Activated CD4-positive, alpha-beta T cell treated with anti-CD3 and anti-CD28 coated beads for 36 hours (primary cell): Measurements from ENCODE around the gene LSAMP. TPM values are rescaled to one million over a fixed set of nuclear protein-coding genes. Genes with fewer than 3 reads are reported as not detected.

Experiments
- ATAC-seq: fragments of 200-7000 bp; cut with Tn5 transposase; one replicate; pipeline ENCODE4 v1.10.0; 2021; ENCODE audit warnings: mild to moderate bottlenecking, moderate library complexity
- CTCF ChIA-PET: fragments of 350-600 bp; sonication (Branson Sonifier 250); formaldehyde crosslinking; loops from one replicate; lab custom pipeline; 2021; ENCODE audit warnings: antibody characterized with exemption; lab: Charles Lee
- POLR2A ChIA-PET: fragments of 350-600 bp; sonication (Branson Sonifier 250); formaldehyde crosslinking; loops from one replicate; lab custom pipeline; 2021; ENCODE audit warnings: antibody characterized with exemption, inconsistent platforms; lab: Charles Lee
- DNase-seq: peaks from one replicate; pipeline ENCODE4 v3.0.0-alpha.2; 2020
- H3K27ac Mint-ChIP-seq: one replicate; pipeline ENCODE4 v1.8.0; 2021; ENCODE audit warnings: mixed read lengths
- H3K27me3 Mint-ChIP-seq: one replicate; pipeline ENCODE4 v1.8.0; 2021; ENCODE audit warnings: mixed read lengths
- H3K36me3 Mint-ChIP-seq: one replicate; pipeline ENCODE4 v1.8.0; 2021; ENCODE audit warnings: low read depth, mixed read lengths
- H3K4me1 Mint-ChIP-seq: one replicate; pipeline ENCODE4 v1.8.0; 2021; ENCODE audit warnings: mixed read lengths
- H3K4me3 Mint-ChIP-seq: one replicate; pipeline ENCODE4 v1.8.0; 2021; ENCODE audit warnings: mild to moderate bottlenecking, moderate library complexity, mixed read lengths
- H3K9me3 Mint-ChIP-seq: one replicate; pipeline ENCODE4 v1.8.0; 2021; ENCODE audit warnings: low read depth, mixed read lengths
- intact Hi-C, 2 experiments: fragments of 100-400 bp; cut with DNase I in 1 of 2; cut with micrococcal nuclease in 1 of 2; formaldehyde crosslinking; loops; one replicate each; pipeline versions ENCODE4 v1.14.2 to v1.15.1; 2022 to 2024; cut with DNase I, micrococcal nuclease
- total RNA-seq, 2 experiments: library from RNA; stranded (reverse); gene quantifications; one replicate each; pipeline ENCODE4 v1.2.3, GENCODE V29; 2021

LSAMP gene
- total RNA-seq, 2 experiments from 2014 or later: not detected

- Mint-ChIP-seq H3K27ac (no peak overlapping the region), H3K36me3 (no peaks in the 10 kb centered on the region), H3K27me3 (no peaks in the 10 kb centered on the region), H3K4me1 (no peaks in the 10 kb centered on the region), H3K4me3 (no peak overlapping the region), H3K9me3 (peaks cover 2% of the 10 kb centered on the region)
- ATAC-seq (no peak), DNase-seq (no peak)
- intact Hi-C loops: no loop called here
- ChIA-PET POLR2A (no interaction called here), CTCF (no interaction called here)
Measured at GRCh38 chr3:116280130-116280740, 165.1 kb downstream of the LSAMP start.

GRCh38 chr3:116276675-116277074 lies 168.6 kb downstream of the LSAMP start:
- no peak overlapping the region for H3K27ac Mint-ChIP-seq
- DNase-seq (no peak), ATAC-seq (no peak)
- POLR2A ChIA-PET: no interaction called here
- CTCF ChIA-PET: no interaction called here
- no peaks in the 10 kb centered on the region for H3K36me3 Mint-ChIP-seq
- H3K4me1 Mint-ChIP-seq: no peaks in the 10 kb centered on the region
- H3K4me3 Mint-ChIP-seq: no peak overlapping the region
- no peaks in the 10 kb centered on the region for H3K27me3 Mint-ChIP-seq
- H3K9me3 Mint-ChIP-seq: no peaks in the 10 kb centered on the region
- intact Hi-C loops: no loop called here

- intact Hi-C loops: no loop called here
- H3K4me3 Mint-ChIP-seq: no peak overlapping the region
- H3K9me3 Mint-ChIP-seq: no peaks in the 10 kb centered on the region
- H3K4me1 Mint-ChIP-seq: no peaks in the 10 kb centered on the region
- CTCF ChIA-PET: no interaction called here
- H3K36me3 Mint-ChIP-seq: no peaks in the 10 kb centered on the region
- DNase-seq (no peak), ATAC-seq (no peak)
- no peaks in the 10 kb centered on the region for H3K27me3 Mint-ChIP-seq
- POLR2A ChIA-PET: no interaction called here
- H3K27ac Mint-ChIP-seq: no peak overlapping the region
Measured at GRCh38 chr3:116270056-116270455, 175.2 kb downstream of the LSAMP start.

GRCh38 chr3:116267116-116267515 lies 178.2 kb downstream of the LSAMP start:
- H3K36me3 Mint-ChIP-seq: no peaks in the 10 kb centered on the region
- no peaks in the 10 kb centered on the region for H3K9me3 Mint-ChIP-seq
- no peak overlapping the region for H3K27ac Mint-ChIP-seq
- no peaks in the 10 kb centered on the region for H3K4me1 Mint-ChIP-seq
- DNase-seq (no peak), ATAC-seq (no peak)
- POLR2A ChIA-PET: no interaction called here
- CTCF ChIA-PET: no interaction called here
- intact Hi-C loops: no loop called here
- H3K4me3 Mint-ChIP-seq: no peak overlapping the region
- H3K27me3 Mint-ChIP-seq: no peaks in the 10 kb centered on the region

GRCh38 chr3:116265976-116266584 lies 179.2 kb downstream of the LSAMP start:
- no peaks in the 10 kb centered on the region for H3K4me1 Mint-ChIP-seq
- ATAC-seq (no peak), DNase-seq (no peak)
- CTCF ChIA-PET: no interaction called here
- H3K9me3 Mint-ChIP-seq: no peaks in the 10 kb centered on the region
- H3K27ac Mint-ChIP-seq: no peak overlapping the region
- intact Hi-C loops: no loop called here
- H3K4me3 Mint-ChIP-seq: no peak overlapping the region
- POLR2A ChIA-PET: no interaction called here
- H3K36me3 Mint-ChIP-seq: no peaks in the 10 kb centered on the region
- no peaks in the 10 kb centered on the region for H3K27me3 Mint-ChIP-seq

GRCh38 chr3:116265320-116265695 lies 180.0 kb downstream of the LSAMP start:
- POLR2A ChIA-PET: no interaction called here
- Mint-ChIP-seq H3K27me3 (no peaks in the 10 kb centered on the region), H3K27ac (no peak overlapping the region), H3K9me3 (no peaks in the 10 kb centered on the region), H3K36me3 (no peaks in the 10 kb centered on the region), H3K4me3 (no peak overlapping the region), H3K4me1 (no peaks in the 10 kb centered on the region)
- CTCF ChIA-PET: no interaction called here
- intact Hi-C loops: no loop called here
- ATAC-seq (no peak), DNase-seq (no peak)

- H3K36me3 Mint-ChIP-seq: no peaks in the 10 kb centered on the region
- CTCF ChIA-PET: no interaction called here
- ATAC-seq (no peak), DNase-seq (no peak)
- no peaks in the 10 kb centered on the region for H3K4me1 Mint-ChIP-seq
- H3K27ac Mint-ChIP-seq: no peak overlapping the region
- no peaks in the 10 kb centered on the region for H3K9me3 Mint-ChIP-seq
- no peaks in the 10 kb centered on the region for H3K27me3 Mint-ChIP-seq
- H3K4me3 Mint-ChIP-seq: no peak overlapping the region
- intact Hi-C loops: no loop called here
- POLR2A ChIA-PET: interaction anchor here (0.6 kb wide), 1 partner anchor 450 kb away, joined by 3 read pairs; no protein-coding TSS in a partner anchor
Measured at GRCh38 chr3:116264546-116265319, 180.6 kb downstream of the LSAMP start.

- Mint-ChIP-seq H3K27me3 (no peaks in the 10 kb centered on the region), H3K4me1 (no peaks in the 10 kb centered on the region), H3K9me3 (no peaks in the 10 kb centered on the region), H3K4me3 (no peak overlapping the region), H3K27ac (no peak overlapping the region), H3K36me3 (no peaks in the 10 kb centered on the region)
- ATAC-seq (no peak), DNase-seq (no peak)
- ChIA-PET CTCF (interaction anchor here (0.6 kb wide), 1 partner anchor 1261 kb away, joined by 4 read pairs; no protein-coding TSS in a partner anchor), POLR2A (no interaction called here)
- intact Hi-C loops: no loop called here
Measured at GRCh38 chr3:116263842-116264545, 181.3 kb downstream of the LSAMP start.

- H3K4me3 Mint-ChIP-seq: no peak overlapping the region
- H3K27me3 Mint-ChIP-seq: no peaks in the 10 kb centered on the region
- ATAC-seq (no peak), DNase-seq (no peak)
- CTCF ChIA-PET: no interaction called here
- intact Hi-C loops: no loop called here
- H3K36me3 Mint-ChIP-seq: no peaks in the 10 kb centered on the region
- H3K27ac Mint-ChIP-seq: no peak overlapping the region
- no peaks in the 10 kb centered on the region for H3K4me1 Mint-ChIP-seq
- no peaks in the 10 kb centered on the region for H3K9me3 Mint-ChIP-seq
- POLR2A ChIA-PET: no interaction called here
Measured at GRCh38 chr3:116260491-116260890, 184.8 kb downstream of the LSAMP start.

- no peak for DNase-seq
- H3K27ac Mint-ChIP-seq: no peak overlapping the region
- ATAC-seq: no peak
- intact Hi-C loops: no loop called here
- ChIA-PET POLR2A (no interaction called here), CTCF (no interaction called here)
- no peak overlapping the region for H3K4me3 Mint-ChIP-seq
- no peaks in the 10 kb centered on the region for H3K27me3 Mint-ChIP-seq
- no peaks in the 10 kb centered on the region for H3K9me3 Mint-ChIP-seq
- H3K36me3 Mint-ChIP-seq: no peaks in the 10 kb centered on the region
- H3K4me1 Mint-ChIP-seq: no peaks in the 10 kb centered on the region
Measured at GRCh38 chr3:116259984-116260383, 185.3 kb downstream of the LSAMP start.

GRCh38 chr3:116256843-116257485 lies 188.3 kb downstream of the LSAMP start:
- DNase-seq: no peak
- intact Hi-C loops: no loop called here
- no peak overlapping the region for H3K27ac Mint-ChIP-seq
- no peaks in the 10 kb centered on the region for H3K9me3 Mint-ChIP-seq
- H3K36me3 Mint-ChIP-seq: no peaks in the 10 kb centered on the region
- no peaks in the 10 kb centered on the region for H3K4me1 Mint-ChIP-seq
- POLR2A ChIA-PET: no interaction called here
- no peak overlapping the region for H3K4me3 Mint-ChIP-seq
- ATAC-seq: no peak
- CTCF ChIA-PET: no interaction called here
- no peaks in the 10 kb centered on the region for H3K27me3 Mint-ChIP-seq
